ENCODE results near the gene IL15RA. TPM values are rescaled to one million over a fixed set of nuclear protein-coding genes. Genes with fewer than 3 reads are reported as not detected.
"Not testable (repeated sequence)": the region's sequence is repeated elsewhere in the genome, so short reads cannot be mapped to it uniquely, and the experiment has no call there.

The IL15RA gene
- polyA plus RNA-seq, 6 donors from 2014 or later, result 0.94 to 2.3 (median 1.9) TPM; not detected in 1

GRCh38 chr10:5949009-5949759 lies 28.2 kb downstream of the IL15RA start:
- ATAC-seq (ENCODE audit: low read depth in 2 of 2), result peak in 1 of 2 donors; percentile 37
- no peak for DNase-seq

DNA sequence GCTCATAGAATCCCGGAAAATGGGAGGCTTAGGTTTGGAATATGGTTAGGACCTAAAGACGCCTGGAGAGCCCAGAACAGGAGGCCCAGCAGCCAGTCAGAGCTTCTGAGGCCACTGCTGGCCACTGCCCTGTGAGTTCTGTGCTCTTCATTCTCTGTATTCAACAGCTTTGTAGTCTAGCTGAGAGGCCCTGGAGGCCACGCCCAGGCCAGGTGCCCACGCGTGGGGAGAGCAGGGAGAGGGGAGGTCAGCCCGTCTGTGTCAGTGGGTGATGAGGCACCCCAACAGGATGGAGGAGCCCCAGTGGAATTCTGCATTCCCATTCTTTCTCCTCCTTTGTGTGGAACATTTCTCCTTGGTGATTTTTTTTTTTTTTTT lies 29.1 kb downstream of the IL15RA start:
- Mint-ChIP-seq H3K27ac (peak overlapping the region in 2 of 6 donors; percentile 18 to 60), H3K4me3 (no peak overlapping the region), H3K27me3 (no peaks in the 10 kb centered on the region)

More at GRCh38 chr10:5949009-5949759, 28.2 kb downstream of the IL15RA start:
- Mint-ChIP-seq H3K4me3 (no peak overlapping the region), H3K4me1 (peaks cover 8 to 14% (median 13%) of the 10 kb centered on the region in 3 donors), H3K36me3 (no peaks in the 10 kb centered on the region), H3K9me3 (no peaks in the 10 kb centered on the region), H3K27me3 (no peaks in the 10 kb centered on the region), H3K27ac (peak overlapping the region in 3 of 6 donors; percentile 14 to 34 (median 15))

GRCh38 chr10:5947471-5948207 lies 29.7 kb downstream of the IL15RA start:
- no peak for ATAC-seq (ENCODE audit: low read depth in 2 of 2)
- H3K9me3 Mint-ChIP-seq, result no peaks in the 10 kb centered on the region
- no peaks in the 10 kb centered on the region for H3K27me3 Mint-ChIP-seq
- H3K36me3 Mint-ChIP-seq, result no peaks in the 10 kb centered on the region
- DNase-seq, result no peak
- H3K4me3 Mint-ChIP-seq, result peak overlapping the region in 1 of 8 donors; percentile 44
- no peak overlapping the region for H3K27ac Mint-ChIP-seq
- H3K4me1 Mint-ChIP-seq, result peaks cover 8 to 14% (median 13%) of the 10 kb centered on the region in 3 donors

More for the DNA sequence above, 29.1 kb downstream of the IL15RA start:
- peaks cover 8 to 14% (median 13%) of the 10 kb centered on the region in 3 donors for H3K4me1 Mint-ChIP-seq
- no peaks in the 10 kb centered on the region for H3K9me3 Mint-ChIP-seq
- DNase-seq (no peak), ATAC-seq (ENCODE audit: low read depth in 2 of 2) (no peak)
- H3K36me3 Mint-ChIP-seq, result no peaks in the 10 kb centered on the region

DNA sequence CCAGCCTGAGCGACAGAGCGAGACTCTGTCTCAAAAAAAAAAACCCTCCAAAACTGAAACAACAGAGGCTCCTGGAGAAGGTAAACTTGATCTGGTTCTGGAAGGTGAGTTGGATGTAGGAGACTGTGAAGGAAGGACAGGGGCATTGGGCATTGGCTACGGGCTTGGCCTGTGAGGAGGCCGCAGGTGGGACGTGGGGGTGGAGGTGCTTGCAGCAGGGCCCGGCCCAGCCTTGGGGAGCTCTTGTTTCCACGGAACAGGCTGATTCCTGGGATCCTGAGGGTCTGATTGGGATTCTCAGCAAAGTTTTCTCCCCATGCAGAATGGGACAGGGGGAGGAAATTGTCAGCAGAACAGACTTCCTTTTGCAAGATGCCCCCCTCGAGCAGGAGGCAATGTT lies 30.6 kb downstream of the IL15RA start:
- DNase-seq (no peak), ATAC-seq (ENCODE audit: low read depth in 2 of 2) (no peak)
- Mint-ChIP-seq H3K4me3 (no peak overlapping the region), H3K9me3 (no peaks in the 10 kb centered on the region), H3K36me3 (no peaks in the 10 kb centered on the region), H3K27me3 (no peaks in the 10 kb centered on the region), H3K4me1 (peaks cover 8 to 14% (median 13%) of the 10 kb centered on the region in 3 donors), H3K27ac (peak overlapping the region in 2 of 6 donors; percentile 51 to 83)

GRCh38 chr10:5946419-5946775 lies 30.9 kb downstream of the IL15RA start:
- H3K27me3 Mint-ChIP-seq; ATAC-seq (ENCODE audit: low read depth in 2 of 2); DNase-seq; H3K36me3 Mint-ChIP-seq; H3K9me3 Mint-ChIP-seq: not testable (repeated sequence)
- H3K4me1 Mint-ChIP-seq, result peaks cover 8 to 14% (median 13%) of the 10 kb centered on the region in 3 donors
- peak overlapping the region in 2 of 6 donors; percentile 51 to 83 for H3K27ac Mint-ChIP-seq
- H3K4me3 Mint-ChIP-seq, result peak overlapping the region in 3 of 8 donors; percentile 61 to 72 (median 71)

DNA sequence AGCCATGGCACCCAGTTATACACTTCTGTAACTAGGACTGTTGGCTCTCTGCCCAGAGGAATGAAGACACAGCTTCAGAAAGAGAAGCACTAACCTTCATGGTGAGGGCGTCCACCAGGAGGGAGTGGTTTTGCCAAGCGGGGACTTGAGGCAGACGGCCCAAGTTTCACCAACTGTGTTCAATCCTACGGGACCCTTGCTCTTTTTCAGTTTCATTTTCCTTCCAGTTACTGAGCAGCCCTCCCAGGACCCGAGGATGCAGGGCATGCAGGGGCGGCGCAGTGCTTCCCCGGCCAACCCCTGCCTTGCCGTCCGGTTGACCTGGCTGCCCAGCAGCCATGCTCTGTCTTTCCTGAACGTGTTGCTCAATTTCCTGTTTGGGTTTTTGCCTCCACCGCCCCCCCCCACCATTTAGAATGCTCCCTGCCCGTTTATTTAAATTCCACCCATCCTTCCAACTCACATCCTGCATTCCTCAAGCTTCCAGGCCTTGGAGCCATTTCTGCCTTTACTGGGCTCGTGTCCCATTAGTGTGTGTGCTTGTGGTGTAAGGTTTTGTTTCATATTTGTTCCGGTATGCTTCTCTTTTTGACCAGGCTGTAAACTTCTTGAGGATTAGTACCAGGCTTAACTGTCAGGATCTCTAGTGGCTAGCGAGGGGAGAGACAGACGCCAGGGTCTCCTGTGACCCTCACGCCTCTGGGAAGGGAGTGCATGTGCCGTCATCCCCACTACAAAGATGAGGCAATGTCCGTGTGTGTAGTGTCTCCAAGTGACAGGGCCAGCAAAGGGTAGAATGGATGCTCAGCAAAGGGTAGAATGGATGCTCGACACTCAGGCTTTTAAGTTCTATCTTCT lies 31.6 kb downstream of the IL15RA start:
- ATAC-seq (ENCODE audit: low read depth in 2 of 2) (no peak), DNase-seq (no peak)
- Mint-ChIP-seq H3K4me3 (peak overlapping the region; percentile 6 to 91 (median 72)), H3K27me3 (no peaks in the 10 kb centered on the region), H3K27ac (peak overlapping the region in 3 of 6 donors; percentile 3 to 37 (median 37)), H3K9me3 (no peaks in the 10 kb centered on the region), H3K4me1 (peaks cover 8 to 14% (median 13%) of the 10 kb centered on the region in 3 donors), H3K36me3 (no peaks in the 10 kb centered on the region)

GRCh38 chr10:5945190-5945509 lies 32.2 kb downstream of the IL15RA start:
- Mint-ChIP-seq H3K4me1 (peaks cover 8 to 14% (median 13%) of the 10 kb centered on the region in 3 donors), H3K9me3 (no peaks in the 10 kb centered on the region), H3K27me3 (no peaks in the 10 kb centered on the region), H3K4me3 (peak overlapping the region in 4 of 8 donors; percentile 71 to 91 (median 78)), H3K36me3 (no peaks in the 10 kb centered on the region), H3K27ac (no peak overlapping the region)
- ATAC-seq (ENCODE audit: low read depth in 2 of 2) (no peak), DNase-seq (no peak)

DNA sequence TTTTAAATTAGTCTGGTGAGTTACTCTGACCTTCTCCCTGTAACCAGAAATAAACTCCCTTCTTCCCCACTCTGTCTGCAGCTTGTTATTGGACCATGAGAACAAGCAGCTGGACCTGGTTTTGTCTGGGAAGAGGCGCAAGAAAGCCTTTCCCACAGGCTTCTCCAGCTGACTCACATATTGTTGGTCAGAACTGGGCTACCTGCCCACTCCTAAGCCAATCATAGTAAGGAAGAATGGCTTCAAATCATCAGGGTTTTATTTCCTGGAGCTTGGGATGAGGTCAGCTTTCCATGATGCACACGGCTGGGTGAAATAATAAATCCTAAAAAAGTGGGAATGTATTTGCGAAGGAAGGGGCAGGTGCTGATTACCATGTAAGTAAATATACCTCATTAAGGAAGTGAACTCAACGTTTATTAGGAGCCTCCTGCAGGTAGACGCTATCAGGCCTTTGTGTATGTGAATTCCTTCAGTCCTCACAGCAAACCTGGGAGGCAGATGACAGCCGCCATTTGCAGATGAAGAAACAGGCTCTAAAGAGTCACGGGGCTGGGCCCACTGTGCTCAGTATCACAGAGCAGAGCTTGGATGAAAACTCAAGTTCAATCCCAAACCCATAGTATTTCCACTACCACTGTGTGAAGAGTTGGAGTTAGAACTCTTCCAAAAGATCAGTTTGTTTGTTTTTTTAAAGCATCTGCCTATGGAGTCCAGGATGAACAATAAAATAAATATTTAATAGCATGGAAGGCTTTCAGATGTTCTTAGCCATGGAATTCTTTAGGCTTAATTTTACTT lies 32.8 kb downstream of the IL15RA start:
- Mint-ChIP-seq H3K27me3 (no peaks in the 10 kb centered on the region), H3K9me3 (no peaks in the 10 kb centered on the region), H3K36me3 (no peaks in the 10 kb centered on the region), H3K4me3 (peak overlapping the region in 1 of 8 donors; percentile 73), H3K4me1 (peaks cover 8 to 14% (median 13%) of the 10 kb centered on the region in 3 donors), H3K27ac (no peak overlapping the region)
- no peak for ATAC-seq (ENCODE audit: low read depth in 2 of 2)
- DNase-seq, result no peak

GRCh38 chr10:5943536-5943935 lies 33.8 kb downstream of the IL15RA start:
- no peak for DNase-seq
- no peaks in the 10 kb centered on the region for H3K27me3 Mint-ChIP-seq
- peak overlapping the region in 1 of 8 donors; percentile 47 for H3K4me3 Mint-ChIP-seq
- H3K9me3 Mint-ChIP-seq, result no peaks in the 10 kb centered on the region
- peaks cover 10 to 14% (median 13%) of the 10 kb centered on the region in 3 donors for H3K4me1 Mint-ChIP-seq
- H3K27ac Mint-ChIP-seq, result no peak overlapping the region
- ATAC-seq (ENCODE audit: low read depth in 2 of 2), result no peak
- peaks cover 2 to 4% of the 10 kb centered on the region in 2 donors for H3K36me3 Mint-ChIP-seq

DNA sequence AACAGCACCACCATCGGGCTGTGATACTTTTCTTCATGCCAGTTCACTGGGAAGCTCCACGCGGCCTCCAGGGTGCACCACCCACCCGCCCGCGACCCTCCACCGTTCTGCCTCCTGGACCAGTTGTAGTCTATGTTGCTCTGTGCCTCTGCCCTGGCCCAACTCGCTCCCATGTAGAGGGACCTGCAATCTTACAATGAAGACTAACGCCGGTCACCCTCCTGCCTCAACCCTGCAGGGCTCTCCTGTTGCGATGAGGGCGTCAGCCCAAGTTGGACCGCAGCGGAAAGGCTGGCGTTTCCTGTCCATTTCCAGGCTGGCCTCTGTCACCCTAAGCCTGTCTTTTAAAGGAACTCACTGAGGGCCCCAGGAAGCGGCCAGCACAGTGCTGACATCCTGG lies 34.9 kb downstream of the IL15RA start:
- Mint-ChIP-seq H3K27ac (peak overlapping the region in 2 of 6 donors; percentile 44 to 91), H3K27me3 (no peaks in the 10 kb centered on the region), H3K36me3 (peaks cover 12 to 14% of the 10 kb centered on the region in 2 donors), H3K9me3 (no peaks in the 10 kb centered on the region), H3K4me3 (no peak overlapping the region), H3K4me1 (peaks cover 13 to 15% (median 14%) of the 10 kb centered on the region in 3 donors)
- no peak for DNase-seq
- ATAC-seq (ENCODE audit: low read depth in 2 of 2), result no peak

DNA sequence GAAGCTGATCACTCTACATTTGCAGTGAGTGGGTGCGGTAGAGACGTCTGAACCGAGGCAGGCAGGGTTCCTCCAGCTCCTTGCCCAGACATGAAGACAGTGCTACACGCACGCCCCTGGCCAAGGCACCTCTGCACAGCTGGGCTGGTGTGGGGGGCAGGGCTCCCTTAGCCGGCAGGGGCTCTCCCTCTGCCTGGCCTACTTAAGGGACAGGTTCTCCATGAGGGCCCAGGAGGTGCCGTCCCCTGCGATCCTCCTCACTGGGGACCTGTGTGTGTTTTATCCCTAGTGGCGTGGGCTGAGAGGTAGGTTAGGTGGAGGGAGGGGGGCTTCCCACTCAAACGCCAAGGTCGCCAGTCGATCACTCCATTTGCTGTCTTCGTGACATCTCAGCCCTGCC lies 35.3 kb downstream of the IL15RA start:
- no peaks in the 10 kb centered on the region for H3K9me3 Mint-ChIP-seq
- no peaks in the 10 kb centered on the region for H3K27me3 Mint-ChIP-seq
- no peak overlapping the region for H3K4me3 Mint-ChIP-seq
- peak overlapping the region in 2 of 6 donors; percentile 24 to 44 for H3K27ac Mint-ChIP-seq
- no peak for ATAC-seq (ENCODE audit: low read depth in 2 of 2)
- peaks cover 12 to 16% of the 10 kb centered on the region in 2 donors for H3K36me3 Mint-ChIP-seq
- H3K4me1 Mint-ChIP-seq, result peaks cover 13 to 15% (median 14%) of the 10 kb centered on the region in 3 donors
- DNase-seq, result no peak

DNA sequence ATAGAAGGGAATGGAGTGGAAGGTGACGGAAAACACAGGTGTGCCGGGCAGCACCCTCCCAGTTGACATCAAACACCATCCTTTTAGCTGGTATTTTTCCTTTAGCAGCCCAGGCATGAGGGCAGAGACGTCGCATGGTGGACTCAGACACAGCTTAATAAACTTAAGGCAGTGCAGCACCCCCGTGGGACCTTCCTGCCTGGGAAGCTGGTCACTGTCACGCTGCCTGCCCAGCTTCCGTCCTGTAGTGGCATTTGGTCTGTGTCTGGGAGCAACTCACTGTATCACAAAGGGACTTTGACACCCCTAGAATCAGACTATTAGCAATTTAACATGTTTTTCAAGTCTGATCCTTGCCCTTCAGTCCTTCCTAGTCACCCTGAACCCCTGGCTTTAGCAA lies 35.8 kb downstream of the IL15RA start:
- Mint-ChIP-seq H3K27me3 (no peaks in the 10 kb centered on the region), H3K9me3 (no peaks in the 10 kb centered on the region), H3K36me3 (peaks cover 15 to 18% of the 10 kb centered on the region in 2 donors), H3K27ac (no peak overlapping the region), H3K4me1 (peaks cover 13 to 15% (median 14%) of the 10 kb centered on the region in 3 donors), H3K4me3 (no peak overlapping the region)
- DNase-seq (no peak), ATAC-seq (ENCODE audit: low read depth in 2 of 2) (no peak)
